ENCODE measurements around the gene DGKD.

Gene DGKD

GRCh38 chr2:233418052-233418760 is 63.9 kb downstream of the DGKD start:
- Histone ChIP-seq H3K4me3 (ENCODE audit: low read length) (no peak overlapping the region), H3K9me3 (ENCODE audit: control insufficient read depth, insufficient read depth, low read length) (no peaks in the 10 kb centered on the region), H3K27me3 (ENCODE audit: control insufficient read depth, insufficient read depth, low read length) (no peaks in the 10 kb centered on the region), H3K27ac (ENCODE audit: low read length) (no peak overlapping the region), H3K4me1 (ENCODE audit: control insufficient read depth, insufficient read depth, low read length) (no peaks in the 10 kb centered on the region), H3K36me3 (ENCODE audit: control insufficient read depth, insufficient read depth, low read length) (no peaks in the 10 kb centered on the region)
- no CpG with 5 or more reads among the region's 3 CpGs for WGBS (ENCODE audit: insufficient coverage, insufficient read length)
- no peak for DNase-seq (ENCODE audit: low read depth, low spot score)

GRCh38 chr2:233418761-233419546 is 64.7 kb downstream of the DGKD start:
- Histone ChIP-seq H3K36me3 (ENCODE audit: control insufficient read depth, insufficient read depth, low read length) (no peaks in the 10 kb centered on the region), H3K27ac (ENCODE audit: low read length) (no peak overlapping the region), H3K9me3 (ENCODE audit: control insufficient read depth, insufficient read depth, low read length) (no peaks in the 10 kb centered on the region), H3K4me3 (ENCODE audit: low read length) (no peak overlapping the region), H3K4me1 (ENCODE audit: control insufficient read depth, insufficient read depth, low read length) (no peaks in the 10 kb centered on the region), H3K27me3 (ENCODE audit: control insufficient read depth, insufficient read depth, low read length) (no peaks in the 10 kb centered on the region)
- no peak for DNase-seq (ENCODE audit: low read depth, low spot score)
- WGBS (ENCODE audit: insufficient coverage, insufficient read length), result no CpG with 5 or more reads among the region's 19 CpGs

- Histone ChIP-seq H3K4me3 (ENCODE audit: low read length) (no peak overlapping the region), H3K27me3 (ENCODE audit: control insufficient read depth, insufficient read depth, low read length) (no peaks in the 10 kb centered on the region), H3K27ac (ENCODE audit: low read length) (no peak overlapping the region), H3K4me1 (ENCODE audit: control insufficient read depth, insufficient read depth, low read length) (no peaks in the 10 kb centered on the region), H3K9me3 (ENCODE audit: control insufficient read depth, insufficient read depth, low read length) (no peaks in the 10 kb centered on the region), H3K36me3 (ENCODE audit: control insufficient read depth, insufficient read depth, low read length) (no peaks in the 10 kb centered on the region)
- peak; percentile 22 for DNase-seq (ENCODE audit: low read depth, low spot score)
- no CpG with 5 or more reads among the region's 10 CpGs for WGBS (ENCODE audit: insufficient coverage, insufficient read length)
These were observed 65.5 kb downstream of the DGKD start for GRCh38 chr2:233419602-233420391.

GRCh38 chr2:233421091-233421816 is 67.0 kb downstream of the DGKD start:
- no peak for DNase-seq (ENCODE audit: low read depth, low spot score)
- Histone ChIP-seq H3K27me3 (ENCODE audit: control insufficient read depth, insufficient read depth, low read length) (no peaks in the 10 kb centered on the region), H3K4me3 (ENCODE audit: low read length) (no peak overlapping the region), H3K4me1 (ENCODE audit: control insufficient read depth, insufficient read depth, low read length) (no peaks in the 10 kb centered on the region), H3K9me3 (ENCODE audit: control insufficient read depth, insufficient read depth, low read length) (no peaks in the 10 kb centered on the region), H3K27ac (ENCODE audit: low read length) (no peak overlapping the region), H3K36me3 (ENCODE audit: control insufficient read depth, insufficient read depth, low read length) (no peaks in the 10 kb centered on the region)
- WGBS (ENCODE audit: insufficient coverage, insufficient read length), result no CpG with 5 or more reads among the region's 14 CpGs

DNA sequence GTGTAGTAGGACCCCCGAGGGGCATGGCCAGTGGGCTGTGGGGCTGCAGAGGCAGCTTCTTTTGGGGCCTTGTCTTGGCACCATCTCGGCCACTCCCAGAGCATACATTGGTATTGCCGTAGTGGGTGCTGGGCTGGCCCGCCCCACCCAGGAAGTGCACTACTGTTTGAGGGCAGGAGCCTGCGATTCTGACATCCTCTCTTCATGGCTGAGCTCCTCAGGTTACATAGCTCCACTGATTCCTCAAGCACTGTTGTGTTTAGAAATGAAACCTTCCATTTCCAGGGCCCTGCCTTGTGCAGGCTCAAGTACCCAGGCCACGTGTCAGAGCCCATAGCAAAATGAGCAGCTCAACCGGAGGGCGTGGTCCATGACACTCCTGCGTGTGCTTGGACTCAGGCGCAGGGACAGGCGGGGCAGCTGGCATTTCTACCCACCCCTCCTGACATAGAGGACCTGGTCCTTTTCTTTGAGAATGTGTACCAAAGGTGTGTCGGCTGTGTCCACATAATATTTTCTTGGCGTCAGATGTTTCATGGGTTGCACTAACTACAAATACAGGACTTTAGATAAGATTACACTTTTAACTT is 67.9 kb downstream of the DGKD start:
- no peaks in the 10 kb centered on the region for H3K9me3 ChIP-seq (ENCODE audit: control insufficient read depth, insufficient read depth, low read length)
- no peaks in the 10 kb centered on the region for H3K4me1 ChIP-seq (ENCODE audit: control insufficient read depth, insufficient read depth, low read length)
- no CpG with 5 or more reads among the region's 13 CpGs for WGBS (ENCODE audit: insufficient coverage, insufficient read length)
- no peaks in the 10 kb centered on the region for H3K36me3 ChIP-seq (ENCODE audit: control insufficient read depth, insufficient read depth, low read length)
- H3K4me3 ChIP-seq (ENCODE audit: low read length), result no peak overlapping the region
- H3K27me3 ChIP-seq (ENCODE audit: control insufficient read depth, insufficient read depth, low read length), result no peaks in the 10 kb centered on the region
- DNase-seq (ENCODE audit: low read depth, low spot score), result no peak
- no peak overlapping the region for H3K27ac ChIP-seq (ENCODE audit: low read length)

DNA sequence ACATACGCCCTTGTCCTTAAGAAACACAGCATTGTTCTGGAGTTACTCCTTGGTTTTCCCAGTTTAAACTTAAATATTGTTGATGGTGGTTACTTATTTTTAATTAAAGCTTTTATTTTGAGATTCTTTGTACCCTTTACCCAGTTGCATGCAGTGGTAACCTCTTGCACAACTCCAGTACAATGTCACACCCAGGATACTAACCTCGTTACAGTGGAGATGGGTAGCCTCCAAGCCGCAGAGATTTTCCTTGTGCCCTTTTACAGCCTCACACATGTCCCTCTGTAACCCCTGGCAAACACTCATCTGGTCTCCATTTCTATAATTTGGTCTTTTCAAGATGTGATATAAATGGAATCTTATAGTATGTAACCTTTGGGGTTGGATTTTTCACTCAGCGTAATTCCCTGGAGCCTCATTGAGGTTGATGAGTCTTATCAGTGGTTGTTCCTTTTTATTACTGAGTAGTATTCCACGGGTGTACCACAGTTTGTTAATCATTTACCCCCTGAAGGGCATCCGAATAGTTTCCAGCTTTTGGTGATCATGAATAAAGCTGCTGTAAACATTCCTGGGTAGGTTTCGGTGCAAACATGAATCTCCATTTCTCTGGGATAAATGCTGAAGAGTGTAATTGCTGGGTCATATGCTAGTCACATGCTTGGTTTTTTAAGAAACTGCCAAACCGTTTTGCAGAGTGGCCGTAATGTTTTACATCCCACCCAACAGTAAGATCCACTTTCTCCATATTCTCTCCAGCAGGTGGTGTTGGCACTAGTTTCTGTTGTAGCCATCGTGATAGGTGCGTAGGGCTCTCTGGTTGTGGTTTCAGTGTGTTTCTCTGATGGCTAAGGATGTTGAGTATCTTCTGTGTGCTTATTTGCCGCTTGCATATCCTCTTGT is 68.6 kb downstream of the DGKD start:
- Histone ChIP-seq H3K27me3 (ENCODE audit: control insufficient read depth, insufficient read depth, low read length) (no peaks in the 10 kb centered on the region), H3K36me3 (ENCODE audit: control insufficient read depth, insufficient read depth, low read length) (no peaks in the 10 kb centered on the region), H3K4me1 (ENCODE audit: control insufficient read depth, insufficient read depth, low read length) (no peaks in the 10 kb centered on the region), H3K9me3 (ENCODE audit: control insufficient read depth, insufficient read depth, low read length) (no peaks in the 10 kb centered on the region), H3K4me3 (ENCODE audit: low read length) (no peak overlapping the region), H3K27ac (ENCODE audit: low read length) (no peak overlapping the region)
- DNase-seq (ENCODE audit: low read depth, low spot score), result no peak
- WGBS (ENCODE audit: insufficient coverage, insufficient read length), result no CpG with 5 or more reads among the region's 12 CpGs

DNA sequence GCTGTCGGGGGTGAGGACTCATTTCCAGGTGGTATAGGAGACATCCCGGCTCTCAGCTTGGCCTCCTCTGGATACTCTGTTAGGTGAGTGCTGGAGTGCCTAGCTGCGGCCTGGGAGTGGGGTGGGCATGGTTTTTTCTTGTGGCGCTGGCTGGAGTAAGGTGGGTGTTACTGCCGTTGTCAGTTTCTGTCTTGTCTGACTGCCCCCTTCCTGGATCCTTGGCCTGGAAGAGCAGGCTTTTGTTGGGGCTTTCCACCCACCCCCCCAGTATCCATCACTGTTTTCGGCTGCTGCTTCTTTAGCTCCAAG is 69.2 kb downstream of the DGKD start:
- no peaks in the 10 kb centered on the region for H3K9me3 ChIP-seq (ENCODE audit: control insufficient read depth, insufficient read depth, low read length)
- H3K27ac ChIP-seq (ENCODE audit: low read length), result no peak overlapping the region
- no peaks in the 10 kb centered on the region for H3K27me3 ChIP-seq (ENCODE audit: control insufficient read depth, insufficient read depth, low read length)
- no peak for DNase-seq (ENCODE audit: low read depth, low spot score)
- H3K4me1 ChIP-seq (ENCODE audit: control insufficient read depth, insufficient read depth, low read length), result no peaks in the 10 kb centered on the region
- H3K36me3 ChIP-seq (ENCODE audit: control insufficient read depth, insufficient read depth, low read length), result no peaks in the 10 kb centered on the region
- no CpG with 5 or more reads among the region's 6 CpGs for WGBS (ENCODE audit: insufficient coverage, insufficient read length)
- H3K4me3 ChIP-seq (ENCODE audit: low read length), result no peak overlapping the region

DNA sequence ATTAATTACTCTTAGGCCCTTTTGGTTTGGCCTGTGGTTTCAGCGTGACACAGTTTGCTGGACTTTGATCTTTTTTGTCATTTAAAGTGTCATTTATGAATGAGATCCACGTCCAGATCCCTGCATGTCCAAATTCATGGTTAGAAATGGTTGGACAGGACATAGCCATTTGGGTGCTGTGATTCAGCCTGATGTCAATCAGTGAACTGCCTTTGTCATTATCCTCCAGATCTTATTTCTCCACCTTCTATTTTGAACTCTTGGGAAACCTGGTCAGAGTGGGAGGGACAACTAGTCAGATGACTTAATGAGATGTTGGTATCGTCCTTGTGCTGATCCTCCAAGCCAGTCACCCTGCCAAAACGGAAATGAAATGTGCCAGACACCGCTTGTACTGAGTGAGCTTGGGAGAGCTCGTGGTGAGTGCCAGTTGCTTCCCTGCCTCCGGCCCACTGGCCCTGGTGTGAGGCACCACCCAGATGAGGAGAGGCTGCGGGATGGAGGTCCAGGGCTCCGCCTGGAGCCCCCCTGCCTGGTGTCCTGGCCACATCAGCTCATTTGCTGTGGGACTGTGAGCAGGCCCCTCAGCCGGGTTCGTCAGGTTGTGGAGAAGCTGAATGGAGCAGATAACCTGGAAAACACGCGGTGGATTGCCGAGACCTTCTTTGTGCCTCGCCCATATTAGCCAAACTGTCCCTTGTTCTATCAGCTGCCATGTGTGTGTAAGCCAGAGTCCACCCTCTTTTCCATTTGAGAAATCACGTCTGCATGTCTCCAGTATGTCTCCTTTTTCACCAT is 70.1 kb downstream of the DGKD start:
- H3K36me3 ChIP-seq (ENCODE audit: control insufficient read depth, insufficient read depth, low read length), result no peaks in the 10 kb centered on the region
- no peak for DNase-seq (ENCODE audit: low read depth, low spot score)
- H3K4me1 ChIP-seq (ENCODE audit: control insufficient read depth, insufficient read depth, low read length), result no peaks in the 10 kb centered on the region
- no peaks in the 10 kb centered on the region for H3K27me3 ChIP-seq (ENCODE audit: control insufficient read depth, insufficient read depth, low read length)
- no peak overlapping the region for H3K27ac ChIP-seq (ENCODE audit: low read length)
- no CpG with 5 or more reads among the region's 16 CpGs for WGBS (ENCODE audit: insufficient coverage, insufficient read length)
- H3K4me3 ChIP-seq (ENCODE audit: low read length), result no peak overlapping the region
- no peaks in the 10 kb centered on the region for H3K9me3 ChIP-seq (ENCODE audit: control insufficient read depth, insufficient read depth, low read length)
